ENCODE measurements around the gene CTRB2. TPM values are rescaled to one million over a fixed set of nuclear protein-coding genes. Genes with fewer than 3 reads are reported as not detected.

The CTRB2 gene
- total and polyA plus RNA-seq, 3 experiments from 2014 or later: not detected

GRCh38 chr16:75238132-75238852 lies 31.3 kb upstream of the CTRB2 start:
- no peaks in the 10 kb centered on the region for H3K36me3 ChIP-seq (ENCODE audit: insufficient read depth, low read length)
- Mint-ChIP-seq H3K9me3 (no peaks in the 10 kb centered on the region), H3K4me1 (peaks cover 5 to 11% (median 6%) of the 10 kb centered on the region in 3 donors), H3K27me3 (peaks cover 0 to 7% of the 10 kb centered on the region in 2 donors), H3K36me3 (no peaks in the 10 kb centered on the region), H3K4me3 (no peak overlapping the region), H3K27ac (peak overlapping the region in 1 of 8 donors; percentile 14)
- H3K4me1 ChIP-seq (ENCODE audit: insufficient read depth, low read length): no peaks in the 10 kb centered on the region
- no peaks in the 10 kb centered on the region for H3K9me3 ChIP-seq (ENCODE audit: low read length)
- no peak overlapping the region for H3K4me3 ChIP-seq (ENCODE audit: low read length)
- no peak for DNase-seq
- ChIA-PET CTCF (no interaction called here), POLR2A (no interaction called here)
- no peak overlapping the region for H3K27ac ChIP-seq (ENCODE audit: low read depth, low read length)
- no peaks in the 10 kb centered on the region for H3K27me3 ChIP-seq (ENCODE audit: insufficient read depth, low read length, poor library complexity, severe bottlenecking)

DNA sequence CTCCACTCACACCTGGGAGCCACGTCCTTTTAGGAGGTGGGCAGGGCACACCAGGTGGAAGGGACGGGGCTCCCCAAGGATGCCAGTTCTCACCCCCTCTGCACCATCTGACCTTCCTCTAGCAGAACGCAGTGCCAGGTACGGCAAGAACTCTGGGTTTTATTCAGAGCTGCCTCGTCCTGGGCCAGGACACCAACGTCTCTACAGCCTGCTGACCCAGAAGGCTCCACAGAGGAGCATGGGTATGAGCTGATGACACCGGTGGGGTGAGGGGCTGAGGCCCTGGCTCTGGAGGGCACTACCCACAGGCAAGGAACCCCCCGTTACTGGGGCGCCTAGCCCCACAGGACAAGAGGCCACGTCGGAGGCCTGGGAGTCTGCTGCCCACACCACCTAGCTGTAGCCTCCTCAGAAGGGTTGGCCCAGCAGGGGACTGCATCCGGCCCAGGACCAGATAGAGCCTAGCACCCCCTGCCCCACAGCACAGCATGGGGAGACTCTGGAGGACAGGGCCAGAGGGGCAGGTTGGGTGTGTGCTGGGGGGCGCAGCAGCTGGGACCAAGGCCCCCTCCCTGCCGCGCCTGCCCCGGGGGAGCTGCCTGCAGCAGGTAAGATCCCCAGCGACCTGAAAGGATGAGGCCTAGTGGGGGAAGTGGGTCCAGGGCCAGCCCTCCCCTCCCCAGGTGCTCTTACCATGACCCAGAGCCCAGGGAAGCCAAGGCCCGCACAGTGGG lies 30.6 kb upstream of the CTRB2 start:
- Mint-ChIP-seq H3K9me3 (no peaks in the 10 kb centered on the region), H3K4me3 (no peak overlapping the region), H3K36me3 (no peaks in the 10 kb centered on the region), H3K4me1 (peaks cover 4 to 11% (median 6%) of the 10 kb centered on the region in 3 donors), H3K27ac (no peak overlapping the region), H3K27me3 (peaks cover 0 to 6% of the 10 kb centered on the region in 2 donors)
- Histone ChIP-seq H3K4me3 (ENCODE audit: low read length) (no peak overlapping the region), H3K4me1 (ENCODE audit: insufficient read depth, low read length) (no peaks in the 10 kb centered on the region), H3K9me3 (ENCODE audit: low read length) (no peaks in the 10 kb centered on the region), H3K27me3 (ENCODE audit: insufficient read depth, low read length, poor library complexity, severe bottlenecking) (no peaks in the 10 kb centered on the region), H3K36me3 (ENCODE audit: insufficient read depth, low read length) (no peaks in the 10 kb centered on the region), H3K27ac (ENCODE audit: low read depth, low read length) (no peak overlapping the region)
- ChIA-PET CTCF (interaction anchor here (1.3 kb wide), 1 partner anchor 10 kb away, joined by 3 read pairs; no protein-coding TSS in a partner anchor), POLR2A (no interaction called here)
- no peak for DNase-seq

- no peaks in the 10 kb centered on the region for H3K27me3 ChIP-seq (ENCODE audit: insufficient read depth, low read length, poor library complexity, severe bottlenecking)
Measured at GRCh38 chr16:75236736-75237397, 29.9 kb upstream of the CTRB2 start.

GRCh38 chr16:75236232-75236631 lies 29.3 kb upstream of the CTRB2 start:
- Histone ChIP-seq H3K4me3 (ENCODE audit: low read length) (no peak overlapping the region), H3K36me3 (ENCODE audit: insufficient read depth, low read length) (no peaks in the 10 kb centered on the region), H3K27me3 (ENCODE audit: insufficient read depth, low read length, poor library complexity, severe bottlenecking) (no peaks in the 10 kb centered on the region), H3K4me1 (ENCODE audit: insufficient read depth, low read length) (no peaks in the 10 kb centered on the region), H3K9me3 (ENCODE audit: low read length) (no peaks in the 10 kb centered on the region), H3K27ac (ENCODE audit: low read depth, low read length) (no peak overlapping the region)
- ChIA-PET POLR2A (no interaction called here), CTCF (interaction anchor here (1.0 to 4.7 kb wide), 4 partner anchors 11 to 146 kb away, joined by 3 to 121 read pairs (median 3); no protein-coding TSS in a partner anchor)
- no peak overlapping the region for H3K27ac Mint-ChIP-seq
- H3K9me3 Mint-ChIP-seq: no peaks in the 10 kb centered on the region
- no peak overlapping the region for H3K4me3 Mint-ChIP-seq
- H3K4me1 Mint-ChIP-seq: peaks cover 4 to 11% (median 6%) of the 10 kb centered on the region in 3 donors
- no peaks in the 10 kb centered on the region for H3K36me3 Mint-ChIP-seq
- H3K27me3 Mint-ChIP-seq: peaks cover 0 to 4% of the 10 kb centered on the region in 2 donors
- peak in 1 of 5 donors; percentile 26 for DNase-seq

More at GRCh38 chr16:75236736-75237397, 29.9 kb upstream of the CTRB2 start:
- no peaks in the 10 kb centered on the region for H3K9me3 ChIP-seq (ENCODE audit: low read length)
- Mint-ChIP-seq H3K27ac (no peak overlapping the region), H3K4me1 (peaks cover 4 to 11% (median 6%) of the 10 kb centered on the region in 3 donors), H3K36me3 (no peaks in the 10 kb centered on the region), H3K4me3 (no peak overlapping the region), H3K9me3 (no peaks in the 10 kb centered on the region), H3K27me3 (peaks cover 0 to 4% of the 10 kb centered on the region in 2 donors)
- no peaks in the 10 kb centered on the region for H3K36me3 ChIP-seq (ENCODE audit: insufficient read depth, low read length)
- H3K4me1 ChIP-seq (ENCODE audit: insufficient read depth, low read length): no peaks in the 10 kb centered on the region
- no peak overlapping the region for H3K4me3 ChIP-seq (ENCODE audit: low read length)
- H3K27ac ChIP-seq (ENCODE audit: low read depth, low read length): no peak overlapping the region
- ChIA-PET CTCF (interaction anchor here (1.0 to 4.7 kb wide), 4 partner anchors 11 to 146 kb away, joined by 3 to 121 read pairs (median 3); no protein-coding TSS in a partner anchor), POLR2A (no interaction called here)
- DNase-seq: no peak

GRCh38 chr16:75235721-75236193 lies 28.8 kb upstream of the CTRB2 start:
- H3K4me3 Mint-ChIP-seq: no peak overlapping the region
- no peaks in the 10 kb centered on the region for H3K36me3 Mint-ChIP-seq
- ChIA-PET CTCF (interaction anchor here (1.0 to 4.7 kb wide), 5 partner anchors 37 to 163 kb away, joined by 3 to 121 read pairs (median 15); no protein-coding TSS in a partner anchor), POLR2A (no interaction called here)
- DNase-seq: no peak
- H3K36me3 ChIP-seq (ENCODE audit: insufficient read depth, low read length): no peaks in the 10 kb centered on the region
- peaks cover 0 to 4% of the 10 kb centered on the region in 2 donors for H3K27me3 Mint-ChIP-seq
- no peak overlapping the region for H3K27ac Mint-ChIP-seq
- no peak overlapping the region for H3K27ac ChIP-seq (ENCODE audit: low read depth, low read length)
- no peaks in the 10 kb centered on the region for H3K9me3 ChIP-seq (ENCODE audit: low read length)
- no peaks in the 10 kb centered on the region for H3K27me3 ChIP-seq (ENCODE audit: insufficient read depth, low read length, poor library complexity, severe bottlenecking)
- H3K9me3 Mint-ChIP-seq: no peaks in the 10 kb centered on the region
- H3K4me3 ChIP-seq (ENCODE audit: low read length): no peak overlapping the region
- no peaks in the 10 kb centered on the region for H3K4me1 ChIP-seq (ENCODE audit: insufficient read depth, low read length)
- peaks cover 4 to 11% (median 6%) of the 10 kb centered on the region in 3 donors for H3K4me1 Mint-ChIP-seq

DNA sequence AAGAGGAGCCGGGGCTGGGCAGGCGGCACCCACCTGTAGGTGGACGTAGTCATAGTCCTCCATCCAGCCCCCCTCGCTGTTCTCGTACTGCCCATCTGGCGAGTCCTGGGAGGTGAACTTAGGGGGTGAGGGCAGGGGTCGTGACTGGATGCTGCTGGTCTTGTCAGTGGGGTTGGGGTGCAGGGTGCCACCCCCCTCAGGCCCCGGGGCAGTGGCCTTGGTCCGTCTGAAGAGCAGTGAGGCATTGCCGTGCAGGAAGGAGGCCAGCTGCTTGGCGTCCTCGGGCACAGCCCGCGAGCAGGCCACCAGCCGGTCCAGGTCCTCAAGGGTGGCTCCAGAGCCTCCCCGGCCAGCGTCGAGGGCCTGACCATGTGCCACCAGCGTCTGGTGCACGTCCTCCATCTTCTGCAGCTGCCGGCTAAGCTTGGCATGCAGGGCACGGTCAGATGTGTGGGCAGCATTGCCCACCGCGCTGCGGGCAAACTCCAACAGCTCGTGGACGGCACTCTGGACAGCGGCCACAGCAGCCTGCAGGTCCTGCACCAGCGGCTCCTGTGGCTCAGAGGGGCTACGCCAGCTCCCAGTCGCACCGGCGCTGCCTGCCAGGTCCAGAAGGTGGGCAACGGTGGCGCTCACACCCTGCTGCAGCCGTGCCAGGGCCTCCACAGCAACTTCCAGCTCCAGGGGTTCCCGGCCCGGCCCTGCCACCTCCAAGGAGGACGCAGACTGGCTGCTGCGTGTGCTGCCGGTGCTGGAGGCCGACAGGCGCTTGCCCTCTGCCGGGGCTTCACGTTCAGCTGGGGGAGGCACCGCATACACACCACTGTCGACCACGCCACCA lies 28.1 kb upstream of the CTRB2 start:
- Histone ChIP-seq H3K36me3 (ENCODE audit: insufficient read depth, low read length) (no peaks in the 10 kb centered on the region), H3K27me3 (ENCODE audit: insufficient read depth, low read length, poor library complexity, severe bottlenecking) (no peaks in the 10 kb centered on the region), H3K9me3 (ENCODE audit: low read length) (no peaks in the 10 kb centered on the region), H3K4me1 (ENCODE audit: insufficient read depth, low read length) (no peaks in the 10 kb centered on the region), H3K27ac (ENCODE audit: low read depth, low read length) (no peak overlapping the region), H3K4me3 (ENCODE audit: low read length) (no peak overlapping the region)
- H3K4me1 Mint-ChIP-seq: peaks cover 4 to 11% (median 6%) of the 10 kb centered on the region in 3 donors
- H3K36me3 Mint-ChIP-seq: no peaks in the 10 kb centered on the region
- POLR2A ChIA-PET: no interaction called here
- DNase-seq: no peak
- H3K27me3 Mint-ChIP-seq: peaks cover 4 to 8% of the 10 kb centered on the region in 2 donors
- H3K27ac Mint-ChIP-seq: no peak overlapping the region
- no peaks in the 10 kb centered on the region for H3K9me3 Mint-ChIP-seq
- CTCF ChIA-PET: interaction anchor here (0.7 to 4.7 kb wide), 12 partner anchors 12 to 528 kb away, joined by 3 to 121 read pairs (median 6); partner anchors contain the start of gene CTRB2
- no peak overlapping the region for H3K4me3 Mint-ChIP-seq

GRCh38 chr16:75233611-75233938 lies 26.6 kb upstream of the CTRB2 start:
- DNase-seq: no peak
- Mint-ChIP-seq H3K9me3 (no peaks in the 10 kb centered on the region), H3K27me3 (peaks cover 4 to 7% of the 10 kb centered on the region in 2 donors), H3K36me3 (no peaks in the 10 kb centered on the region), H3K4me1 (peaks cover 4 to 11% (median 6%) of the 10 kb centered on the region in 3 donors), H3K4me3 (no peak overlapping the region), H3K27ac (no peak overlapping the region)
- CTCF ChIA-PET: interaction anchor here (0.6 to 4.7 kb wide), 36 partner anchors 9 to 963 kb away, joined by 3 to 121 read pairs (median 4); partner anchors contain the start of genes CFDP1 and CTRB2
- Histone ChIP-seq H3K36me3 (ENCODE audit: insufficient read depth, low read length) (no peaks in the 10 kb centered on the region), H3K4me3 (ENCODE audit: low read length) (no peak overlapping the region), H3K4me1 (ENCODE audit: insufficient read depth, low read length) (no peaks in the 10 kb centered on the region), H3K27ac (ENCODE audit: low read depth, low read length) (no peak overlapping the region), H3K9me3 (ENCODE audit: low read length) (no peaks in the 10 kb centered on the region), H3K27me3 (ENCODE audit: insufficient read depth, low read length, poor library complexity, severe bottlenecking) (no peaks in the 10 kb centered on the region)
- POLR2A ChIA-PET: interaction anchor here (1.1 kb wide), 1 partner anchor 152 kb away, joined by 7 read pairs; no protein-coding TSS in a partner anchor

Measured in CD8-positive, alpha-beta memory T cell (primary cell).